ENCODE measurements around the gene GNB1.

The GNB1 gene

GRCh38 chr1:1827089-1827848, 63.6 kb downstream of the GNB1 start:
- DNase-seq (ENCODE audit: low read depth, low spot score): no peak

- DNase-seq (ENCODE audit: low read depth, low spot score): no peak
These were observed 64.4 kb downstream of the GNB1 start for GRCh38 chr1:1826356-1827088.

- no peak for DNase-seq (ENCODE audit: low read depth, low spot score)
These were observed 65.7 kb downstream of the GNB1 start for GRCh38 chr1:1825217-1825616.

GRCh38 chr1:1819762-1820161, 71.1 kb downstream of the GNB1 start:
- no peak for DNase-seq (ENCODE audit: low read depth, low spot score)

GRCh38 chr1:1817221-1817620, 73.7 kb downstream of the GNB1 start:
- no peak for DNase-seq (ENCODE audit: low read depth, low spot score)

- no peak for DNase-seq (ENCODE audit: low read depth, low spot score)
These were observed 75.1 kb downstream of the GNB1 start for GRCh38 chr1:1815606-1816281.

GRCh38 chr1:1809489-1809888, 81.4 kb downstream of the GNB1 start:
- DNase-seq (ENCODE audit: low read depth, low spot score): no peak

GRCh38 chr1:1808206-1808605, 82.7 kb downstream of the GNB1 start:
- no peak for DNase-seq (ENCODE audit: low read depth, low spot score)

- no peak for DNase-seq (ENCODE audit: low read depth, low spot score)
These were observed 84.0 kb downstream of the GNB1 start for GRCh38 chr1:1806890-1807289.

GRCh38 chr1:1804301-1804700, 86.6 kb downstream of the GNB1 start:
- no peak for DNase-seq (ENCODE audit: low read depth, low spot score)

GRCh38 chr1:1802871-1803270, 88.0 kb downstream of the GNB1 start:
- DNase-seq (ENCODE audit: low read depth, low spot score): no peak

- no peak for DNase-seq (ENCODE audit: low read depth, low spot score)
These were observed 91.2 kb downstream of the GNB1 start for GRCh38 chr1:1799716-1800115.

GRCh38 chr1:1797731-1798341, 93.1 kb downstream of the GNB1 start:
- DNase-seq (ENCODE audit: low read depth, low spot score): no peak

- DNase-seq (ENCODE audit: low read depth, low spot score): no peak
These were observed 94.4 kb downstream of the GNB1 start for GRCh38 chr1:1796466-1796865.

GRCh38 chr1:1794999-1795398, 95.9 kb downstream of the GNB1 start:
- DNase-seq (ENCODE audit: low read depth, low spot score): no peak

GRCh38 chr1:1793481-1794244, 97.2 kb downstream of the GNB1 start:
- DNase-seq (ENCODE audit: low read depth, low spot score): no peak

GRCh38 chr1:1788646-1789431, 102.0 kb downstream of the GNB1 start:
- no peak for DNase-seq (ENCODE audit: low read depth, low spot score)

- no peak for DNase-seq (ENCODE audit: low read depth, low spot score)
These were observed 102.8 kb downstream of the GNB1 start for GRCh38 chr1:1788136-1788535.

- DNase-seq (ENCODE audit: low read depth, low spot score): no peak
These were observed 103.9 kb downstream of the GNB1 start for GRCh38 chr1:1786836-1787605.

GRCh38 chr1:1785666-1786065, 105.2 kb downstream of the GNB1 start:
- no peak for DNase-seq (ENCODE audit: low read depth, low spot score)
